ENCODE results near the gene HEATR5B. TPM values are rescaled to one million over a fixed set of nuclear protein-coding genes. Genes with fewer than 3 reads are reported as not detected.
"Not testable (repeated sequence)": the region's sequence is repeated elsewhere in the genome, so short reads cannot be mapped to it uniquely, and the experiment has no call there.

The HEATR5B gene
- total and polyA plus RNA-seq, 8 donors = 8.7 to 15.5 (median 13.3) TPM

DNA sequence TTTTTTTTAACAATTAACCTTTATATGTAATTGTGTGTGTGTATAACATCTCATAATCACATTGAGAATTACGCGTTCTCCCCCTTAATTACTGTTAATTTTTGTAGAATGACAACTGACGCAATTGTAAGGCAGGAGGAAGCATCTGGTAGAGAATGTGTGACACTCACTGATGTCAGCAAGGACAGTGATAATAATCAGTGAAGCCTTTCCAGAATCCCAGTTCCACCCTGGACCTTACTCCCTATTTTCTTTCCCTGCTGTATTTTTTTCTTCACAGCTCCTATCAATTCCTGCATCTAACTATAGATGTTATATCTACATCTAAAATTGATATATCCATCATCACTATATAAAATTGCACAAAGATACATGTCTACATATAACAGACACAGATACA lies 101.7 kb downstream of the HEATR5B start:
- peaks cover 0 to 5% (median 0%) of the 10 kb centered on the region in 3 donors for H3K36me3 ChIP-seq
- FAIRE-seq = no peak
- no peak overlapping the region for H3K27ac ChIP-seq
- H3K4me3 ChIP-seq = no peak overlapping the region
- H3K9me3 ChIP-seq = no peaks in the 10 kb centered on the region
- intact Hi-C loops (cut with DNase I) = no loop called here
- ATAC-seq = no peak
- no peaks in the 10 kb centered on the region for H3K27me3 ChIP-seq
- no peaks in the 10 kb centered on the region for H3K4me1 ChIP-seq
- no peak for DNase-seq
- WGBS, 2 donors = 83 to 94% methylated on average over 3 of the region's 3 CpGs
- TF ChIP-seq, protein P1, sequence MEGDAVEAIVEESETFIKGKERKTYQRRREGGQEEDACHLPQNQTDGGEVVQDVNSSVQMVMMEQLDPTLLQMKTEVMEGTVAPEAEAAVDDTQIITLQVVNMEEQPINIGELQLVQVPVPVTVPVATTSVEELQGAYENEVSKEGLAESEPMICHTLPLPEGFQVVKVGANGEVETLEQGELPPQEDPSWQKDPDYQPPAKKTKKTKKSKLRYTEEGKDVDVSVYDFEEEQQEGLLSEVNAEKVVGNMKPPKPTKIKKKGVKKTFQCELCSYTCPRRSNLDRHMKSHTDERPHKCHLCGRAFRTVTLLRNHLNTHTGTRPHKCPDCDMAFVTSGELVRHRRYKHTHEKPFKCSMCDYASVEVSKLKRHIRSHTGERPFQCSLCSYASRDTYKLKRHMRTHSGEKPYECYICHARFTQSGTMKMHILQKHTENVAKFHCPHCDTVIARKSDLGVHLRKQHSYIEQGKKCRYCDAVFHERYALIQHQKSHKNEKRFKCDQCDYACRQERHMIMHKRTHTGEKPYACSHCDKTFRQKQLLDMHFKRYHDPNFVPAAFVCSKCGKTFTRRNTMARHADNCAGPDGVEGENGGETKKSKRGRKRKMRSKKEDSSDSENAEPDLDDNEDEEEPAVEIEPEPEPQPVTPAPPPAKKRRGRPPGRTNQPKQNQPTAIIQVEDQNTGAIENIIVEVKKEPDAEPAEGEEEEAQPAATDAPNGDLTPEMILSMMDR (IDR thresholded peaks at IDR 0.05) = no peak

DNA sequence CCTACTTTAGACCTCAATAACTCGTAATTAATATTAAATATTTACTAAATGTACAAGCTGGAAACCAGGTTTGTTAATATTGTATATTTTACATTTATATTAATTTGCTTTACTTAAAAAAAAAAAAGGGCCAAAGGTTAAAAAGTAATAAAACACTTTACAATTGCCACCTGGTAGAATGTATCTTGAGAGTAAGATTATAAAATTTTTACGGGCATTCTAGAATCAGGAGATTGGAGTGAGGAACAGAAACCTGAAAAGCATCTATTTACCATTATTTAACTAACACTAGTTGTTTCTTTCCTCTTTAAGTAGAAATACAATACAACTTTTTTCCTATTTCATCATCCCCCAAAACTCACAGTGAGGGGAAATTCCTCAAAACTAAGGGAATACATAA lies 102.3 kb downstream of the HEATR5B start:
- 90 to 93% methylated on average over 2 of the region's 2 CpGs for WGBS, 2 donors
- FAIRE-seq (no peak), DNase-seq (no peak), ATAC-seq (no peak)
- no peaks in the 10 kb centered on the region for H3K4me1 ChIP-seq
- TF ChIP-seq, protein P1 (IDR thresholded peaks at IDR 0.05) = no peak
- H3K4me3 ChIP-seq = no peak overlapping the region
- H3K27ac ChIP-seq = no peak overlapping the region
- H3K9me3 ChIP-seq = no peaks in the 10 kb centered on the region
- no peaks in the 10 kb centered on the region for H3K27me3 ChIP-seq
- peaks cover 0 to 5% (median 0%) of the 10 kb centered on the region in 3 donors for H3K36me3 ChIP-seq
- intact Hi-C loops (cut with DNase I) = no loop called here

DNA sequence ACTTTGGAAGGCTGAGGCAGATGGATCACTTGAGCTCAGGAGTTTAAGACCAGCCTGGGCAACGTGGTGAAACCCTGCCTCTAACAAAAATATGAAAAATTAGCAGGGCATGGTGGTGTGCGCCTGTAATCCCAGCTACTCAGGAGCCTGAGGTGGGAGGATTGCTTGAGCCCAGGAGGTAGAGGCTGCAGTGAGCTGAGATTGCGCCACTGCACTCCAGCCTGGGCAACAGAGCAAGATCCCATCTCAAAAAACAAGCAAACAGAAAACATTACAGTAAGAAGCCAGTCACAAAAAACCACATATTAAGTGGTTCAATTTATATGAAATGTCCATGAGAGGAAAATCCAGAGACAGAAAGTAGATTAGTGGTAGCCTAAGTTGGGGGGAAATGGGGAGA lies 105.2 kb downstream of the HEATR5B start:
- ATAC-seq; H3K9me3 ChIP-seq; H3K36me3 ChIP-seq; intact Hi-C loops (cut with DNase I); FAIRE-seq; H3K4me1 ChIP-seq; H3K27me3 ChIP-seq; H3K4me3 ChIP-seq; DNase-seq; H3K27ac ChIP-seq: not testable (repeated sequence)
- WGBS, 2 donors = 97 to 98% methylated on average over 3 of the region's 3 CpGs

DNA sequence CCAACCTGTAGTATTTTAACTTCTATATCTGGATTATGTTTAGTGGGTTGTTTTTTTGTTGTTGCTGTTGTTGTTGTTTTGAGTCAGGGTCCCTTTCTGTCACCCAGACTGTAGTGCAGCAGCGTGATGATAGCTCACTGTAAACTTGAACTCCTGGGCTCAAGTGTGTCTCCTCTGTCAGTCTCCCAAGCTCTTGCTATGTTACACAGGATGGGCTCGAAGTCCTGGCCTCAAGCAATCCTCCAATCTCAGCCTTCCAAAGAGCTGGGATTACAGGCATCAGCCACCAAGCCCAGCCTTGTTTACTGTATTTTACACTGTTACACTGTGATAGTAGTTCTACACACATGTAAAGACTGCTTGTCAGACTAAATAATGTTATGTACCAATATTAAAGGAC lies 108.1 kb downstream of the HEATR5B start:
- Histone ChIP-seq H3K27ac (no peak overlapping the region), H3K9me3 (no peaks in the 10 kb centered on the region), H3K27me3 (no peaks in the 10 kb centered on the region), H3K36me3 (no peaks in the 10 kb centered on the region), H3K4me3 (no peak overlapping the region), H3K4me1 (no peaks in the 10 kb centered on the region)
- DNase-seq = no peak
- no peak for ATAC-seq
- FAIRE-seq = no peak
- intact Hi-C loops (cut with DNase I) = no loop called here
- TF ChIP-seq, protein P1 (IDR thresholded peaks at IDR 0.05) = no peak
- WGBS, 2 donors = 76 to 91% methylated on average over 2 of the region's 2 CpGs

DNA sequence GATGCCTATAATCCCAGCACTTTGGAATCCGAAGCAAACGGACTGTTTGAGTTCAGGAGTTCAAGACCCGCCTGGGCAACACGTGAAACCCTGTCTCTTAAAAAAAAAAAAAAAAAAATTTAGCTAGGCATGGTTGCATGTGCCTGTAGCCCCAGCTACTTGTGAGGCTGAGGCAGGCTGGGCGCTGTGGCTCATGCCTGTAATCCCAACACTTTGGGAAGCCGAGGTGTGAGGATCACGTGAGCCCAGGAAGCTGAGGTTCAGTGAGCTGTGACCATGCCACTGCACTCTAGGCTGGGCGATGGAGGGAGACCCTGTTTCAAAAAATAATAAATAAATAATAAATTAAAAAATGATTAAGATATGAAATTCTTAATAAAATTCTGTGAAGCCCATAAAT lies 108.9 kb downstream of the HEATR5B start:
- Histone ChIP-seq H3K27me3 (no peaks in the 10 kb centered on the region), H3K9me3 (no peaks in the 10 kb centered on the region), H3K4me3 (no peak overlapping the region), H3K36me3 (no peaks in the 10 kb centered on the region), H3K4me1 (no peaks in the 10 kb centered on the region), H3K27ac (no peak overlapping the region)
- 86 to 92% methylated on average over 8 of the region's 8 CpGs for WGBS, 2 donors
- ATAC-seq (no peak), FAIRE-seq (no peak), DNase-seq (no peak)
- TF ChIP-seq, protein P1 (IDR thresholded peaks at IDR 0.05) = no peak
- intact Hi-C loops (cut with DNase I) = no loop called here

DNA sequence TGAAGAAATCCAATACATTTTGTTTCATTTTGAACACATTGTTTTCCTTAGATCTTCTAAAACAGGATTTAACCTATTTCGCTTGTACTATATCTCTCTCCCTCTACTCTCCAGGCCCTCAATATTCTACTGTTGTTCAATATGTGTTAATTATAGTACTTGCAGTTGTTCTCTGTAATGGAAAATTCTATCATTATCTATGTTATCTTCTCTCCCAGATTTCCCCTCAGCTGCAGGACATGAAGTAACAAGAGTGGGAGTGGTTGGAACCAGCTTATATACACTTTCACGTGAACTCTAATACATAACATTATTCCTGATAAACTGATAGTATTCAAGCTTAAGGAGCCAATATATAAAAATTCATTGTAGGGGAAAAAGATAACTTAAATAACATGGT lies 110.9 kb downstream of the HEATR5B start:
- no peak overlapping the region for H3K4me3 ChIP-seq
- no peaks in the 10 kb centered on the region for H3K36me3 ChIP-seq
- TF ChIP-seq, protein P1 (IDR thresholded peaks at IDR 0.05) = no peak
- 63 to 68% methylated on average over 2 of the region's 2 CpGs for WGBS, 2 donors
- no peak for DNase-seq
- H3K4me1 ChIP-seq = no peaks in the 10 kb centered on the region
- ATAC-seq = no peak
- intact Hi-C loops (cut with DNase I) = no loop called here
- no peaks in the 10 kb centered on the region for H3K27me3 ChIP-seq
- H3K9me3 ChIP-seq = no peaks in the 10 kb centered on the region
- no peak for FAIRE-seq
- H3K27ac ChIP-seq = no peak overlapping the region
